Sigmoid colon (tissue), 7 donors: ENCODE results near the gene MZF1. TPM values are rescaled to one million over a fixed set of nuclear protein-coding genes. Genes with fewer than 3 reads are reported as not detected.

ENCODE experiments used
- DNase-seq: peaks from one replicate; pipeline ENCODE4 v3.0.0-alpha.2; 2019
- H3K27ac ChIP-seq, 4 donors: fragments of 200-600 bp; sonication (generic); one replicate each; pipeline ENCODE4 v1.5.1; 2016 to 2019; ENCODE audit warnings: mild to moderate bottlenecking in 1 of 4
- H3K27me3 ChIP-seq, 3 donors: fragments of 200-600 bp; sonication (generic); one replicate each; pipeline ENCODE4 v1.5.1; 2019; ENCODE audit warnings: mild to moderate bottlenecking in 1 of 3
- H3K36me3 ChIP-seq, 4 donors: fragments of 200-600 bp; sonication (generic); one replicate each; pipeline ENCODE4 v1.5.1; 2016 to 2019
- H3K4me1 ChIP-seq, 4 donors: fragments of 200-600 bp; sonication (generic); one replicate each; pipeline ENCODE4 v1.5.1; 2017 to 2019
- H3K4me3 ChIP-seq, 4 donors: fragments of 200-600 bp; sonication (generic); one replicate each; pipeline ENCODE4 v1.5.1; 2017 to 2019; ENCODE audit warnings: mild to moderate bottlenecking in 2 of 4, moderate library complexity in 1 of 4
- H3K9me3 ChIP-seq, 4 donors: fragments of 200-600 bp in 3 of 4; sonication (generic) in 3 of 4; one replicate each; pipeline versions ENCODE4 v1.5.1 to v1.6.1; 2013 to 2019
- EP300 ChIP-seq, 4 donors: sonication (generic); formaldehyde crosslinking; IDR thresholded peaks; one replicate each; pipeline ENCODE4 v1.6.1; 2017; ENCODE audit warnings: antibody characterized with exemption in 4 of 4
- POLR2A ChIP-seq, 2 donors: fragments of 450-650 bp; IDR thresholded peaks; one replicate each; pipeline ENCODE4 v1.6.1; 2016; ENCODE audit warnings: antibody characterized with exemption in 2 of 2, mild to moderate bottlenecking in 2 of 2, moderate library complexity in 2 of 2
- POLR2AphosphoS5 ChIP-seq, 4 donors: sonication (generic); formaldehyde crosslinking; IDR thresholded peaks; one replicate each; pipeline ENCODE4 v1.6.1; 2017; ENCODE audit warnings: antibody characterized with exemption in 4 of 4
- WGBS, 2 donors: extraction: QIAGEN DNeasy Blood & Tissue Kit; methylation state at CpG; one replicate each; pipeline ENCODE4 v1.1.7; 2013; 5-methylcytosine and 5-hydroxymethylcytosine counted together
- intact Hi-C: fragments of 100-400 bp; cut with DNase I; formaldehyde crosslinking; loops from one replicate; pipeline ENCODE4 v1.15.1; 2023
- polyA plus RNA-seq, 3 donors: library from polyadenylated mRNA; stranded (reverse); fragments of 200-250 nt; gene quantifications; one replicate each; pipeline ENCODE4 v1.2.3, GENCODE V29; 2013
- total RNA-seq, 4 donors: library from RNA; depleted of rRNA; stranded (reverse); fragments of >200 nt; gene quantifications; one replicate each; pipeline ENCODE4 v1.1.0, GENCODE V29; 2016
- TF ChIP-seq, protein P1 (sequence below), 4 experiments: fragments of 450-650 bp in 3 of 4; fragments of 200-600 bp in 1 of 4; IDR thresholded peaks; one replicate each; pipeline ENCODE4 v1.5.1; 2016 to 2019; ENCODE audit warnings: antibody characterized with exemption in 4 of 4, mild to moderate bottlenecking in 3 of 4, moderate library complexity in 2 of 4
- donor health status: healthy with polysubstance abuse.
- donor health status: Bipolar disorder and iron deficiency.
- donor health status: healthy.

MZF1 gene
- total and polyA plus RNA-seq, 7 donors: 5.8 to 31.5 (median 14.5) TPM

DNA sequence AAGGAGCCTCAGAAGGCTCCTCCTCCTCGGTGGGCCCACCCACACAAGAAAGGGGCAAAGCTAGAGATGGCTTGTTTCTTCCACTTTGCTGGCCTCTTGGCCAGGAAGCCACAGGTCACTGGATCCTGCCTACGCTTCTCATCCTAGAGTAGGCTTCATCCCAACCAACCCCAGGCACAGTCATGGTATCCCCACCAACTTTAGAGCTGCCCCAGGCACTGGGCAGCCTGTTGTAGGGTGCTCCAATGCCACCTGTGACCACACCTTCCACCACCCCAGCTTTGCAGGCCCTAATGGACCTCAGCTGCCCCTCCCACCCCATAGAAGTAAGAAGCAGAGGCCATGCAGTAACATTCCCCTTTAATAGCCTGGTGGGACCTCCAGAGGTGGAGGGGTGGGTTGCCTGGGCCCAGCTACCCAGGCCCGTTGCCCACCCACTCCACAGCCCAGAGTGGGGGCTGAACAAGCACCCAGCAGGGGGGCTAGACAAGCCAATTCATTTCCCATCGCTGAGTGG lies 17.7 kb downstream of the MZF1 start:
- Histone ChIP-seq H3K36me3 (peaks cover 30 to 45% (median 34%) of the 10 kb centered on the region in 4 donors), H3K4me1 (peaks cover 0 to 57% (median 46%) of the 10 kb centered on the region in 4 donors), H3K27ac (peak overlapping the region; percentile 99 to 100 (median 100)), H3K27me3 (no peaks in the 10 kb centered on the region), H3K9me3 (no peaks in the 10 kb centered on the region), H3K4me3 (peak overlapping the region; percentile 44 to 86 (median 77))
- intact Hi-C loops: loop anchor here (1.0 to 2.0 kb wide), 2 partner anchors 11 to 37 kb away; partner anchors contain the start of genes TRIM28 and ZBTB45
- 45 to 53% methylated on average over 4 of the region's 4 CpGs for WGBS, 2 donors
- DNase-seq: peak; percentile 66
- TF ChIP-seq POLR2AphosphoS5 (IDR thresholded peaks at IDR 0.05) (no peak), EP300 (IDR thresholded peaks at IDR 0.05) (no peak), POLR2A (IDR thresholded peaks at IDR 0.05) (no peak)
- TF ChIP-seq, protein P1, sequence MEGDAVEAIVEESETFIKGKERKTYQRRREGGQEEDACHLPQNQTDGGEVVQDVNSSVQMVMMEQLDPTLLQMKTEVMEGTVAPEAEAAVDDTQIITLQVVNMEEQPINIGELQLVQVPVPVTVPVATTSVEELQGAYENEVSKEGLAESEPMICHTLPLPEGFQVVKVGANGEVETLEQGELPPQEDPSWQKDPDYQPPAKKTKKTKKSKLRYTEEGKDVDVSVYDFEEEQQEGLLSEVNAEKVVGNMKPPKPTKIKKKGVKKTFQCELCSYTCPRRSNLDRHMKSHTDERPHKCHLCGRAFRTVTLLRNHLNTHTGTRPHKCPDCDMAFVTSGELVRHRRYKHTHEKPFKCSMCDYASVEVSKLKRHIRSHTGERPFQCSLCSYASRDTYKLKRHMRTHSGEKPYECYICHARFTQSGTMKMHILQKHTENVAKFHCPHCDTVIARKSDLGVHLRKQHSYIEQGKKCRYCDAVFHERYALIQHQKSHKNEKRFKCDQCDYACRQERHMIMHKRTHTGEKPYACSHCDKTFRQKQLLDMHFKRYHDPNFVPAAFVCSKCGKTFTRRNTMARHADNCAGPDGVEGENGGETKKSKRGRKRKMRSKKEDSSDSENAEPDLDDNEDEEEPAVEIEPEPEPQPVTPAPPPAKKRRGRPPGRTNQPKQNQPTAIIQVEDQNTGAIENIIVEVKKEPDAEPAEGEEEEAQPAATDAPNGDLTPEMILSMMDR (IDR thresholded peaks at IDR 0.05): no peak

DNA sequence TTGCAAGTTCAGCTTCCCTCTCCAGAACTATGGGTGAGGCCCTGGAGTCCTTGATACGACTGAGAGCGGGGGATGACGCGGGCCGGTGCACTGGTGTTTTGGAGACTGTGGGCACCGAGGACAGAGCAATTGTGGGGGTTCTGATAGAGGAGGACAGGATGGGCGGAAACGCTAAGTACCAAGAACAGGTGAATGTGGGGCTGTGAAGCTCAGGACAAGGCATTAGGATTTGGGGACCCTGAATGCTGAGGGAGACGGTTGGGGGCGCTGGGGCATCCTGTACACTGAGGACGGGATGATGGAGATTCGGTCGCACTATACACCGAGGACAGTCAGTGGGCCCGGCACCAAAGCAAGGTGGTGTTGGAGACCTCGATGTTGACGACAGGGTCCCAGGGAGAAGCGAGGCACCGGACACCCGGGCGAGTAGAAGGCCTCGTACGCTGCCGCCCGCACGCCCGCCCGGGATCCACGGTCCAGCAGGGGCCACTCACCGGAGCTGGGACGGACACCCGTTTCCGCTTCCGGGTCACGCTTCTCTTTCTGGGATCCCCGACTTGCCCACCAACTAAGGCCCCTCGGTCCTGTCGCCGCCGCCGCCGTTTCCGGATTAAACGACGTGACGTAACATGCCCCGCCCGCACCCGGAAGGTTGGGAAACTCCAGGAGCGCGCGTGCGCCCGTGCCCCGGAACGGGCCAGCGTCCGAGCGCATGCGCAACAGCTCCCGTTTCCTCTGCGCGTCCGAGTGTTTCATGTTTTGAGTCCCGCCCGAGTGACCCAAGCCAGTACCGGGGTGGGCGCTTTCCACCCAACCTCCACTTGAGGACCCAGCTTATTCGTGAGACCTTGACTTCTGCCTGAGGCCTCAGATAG lies 18.4 kb downstream of the MZF1 start, which contains the start of gene CHMP2A:
Gene CHMP2A (minus strand): TSS at position 612 of the 875 bp plus-strand sequence. CDS start 893 bp downstream, outside the sequence.
- H3K36me3 ChIP-seq: peaks cover 37 to 52% (median 41%) of the 10 kb centered on the region in 4 donors
- WGBS, 2 donors: 0 to 1% methylated on average over 69 of the region's 69 CpGs
- peak within 1 kb of the TSS; percentile 44 to 86 (median 77) for H3K4me3 ChIP-seq
- H3K27ac ChIP-seq: peak within 1 kb of the TSS; percentile 99 to 100 (median 100)
- no peaks in the 10 kb centered on the region for H3K27me3 ChIP-seq
- intact Hi-C loops: loop anchor here (1.0 to 2.0 kb wide), 2 partner anchors 10 to 36 kb away; partner anchors contain the start of genes TRIM28 and ZBTB45
- TF ChIP-seq POLR2A (IDR thresholded peaks at IDR 0.05): peak; percentile 67 to 81
- TF ChIP-seq, protein P1 (IDR thresholded peaks at IDR 0.05): no peak
- TF ChIP-seq POLR2AphosphoS5 (IDR thresholded peaks at IDR 0.05): peak; percentile 81 to 95 (median 91)
- peak in 1 of 4 donors; percentile 52 for TF ChIP-seq EP300 (IDR thresholded peaks at IDR 0.05)
- H3K4me1 ChIP-seq: peaks cover 0 to 54% (median 40%) of the 10 kb centered on the region in 4 donors
- DNase-seq: peak; percentile 100
- H3K9me3 ChIP-seq: no peaks in the 10 kb centered on the region

DNA sequence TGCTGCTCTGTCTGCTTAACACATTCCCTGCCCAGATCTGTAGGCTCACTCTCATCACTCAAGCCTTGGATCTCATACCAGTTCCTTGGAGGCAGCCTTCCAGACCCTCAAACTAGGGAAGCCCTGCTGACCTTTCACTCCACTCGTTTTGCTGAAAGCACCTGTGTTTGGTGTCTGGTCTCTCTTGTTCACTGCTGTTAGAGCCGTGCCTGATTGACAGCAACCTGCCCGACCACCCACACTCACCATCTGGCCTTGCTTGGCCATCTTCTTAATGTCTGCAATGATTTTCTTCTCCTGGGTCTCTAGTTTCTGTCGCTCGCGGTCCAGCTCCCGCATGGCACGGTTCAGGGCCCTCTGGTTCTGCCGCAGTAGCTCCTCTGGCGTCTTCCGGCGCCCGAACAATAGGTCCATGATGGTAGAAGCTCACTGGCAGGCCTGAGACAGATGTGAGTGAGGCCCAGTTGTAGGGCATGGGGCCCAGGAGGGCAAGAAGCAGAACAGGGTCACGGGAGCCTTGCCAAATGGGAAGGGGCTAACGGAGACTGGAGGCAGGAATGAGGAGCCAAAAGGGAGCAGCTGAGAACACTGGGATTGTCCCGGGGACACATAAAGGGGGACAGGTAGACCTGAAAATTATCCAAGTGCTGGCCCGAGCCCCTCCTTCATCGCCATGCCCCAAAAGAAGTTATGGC lies 19.2 kb downstream of the MZF1 start:
- intact Hi-C loops: loop anchor here (2.0 kb wide), 1 partner anchor 35 kb away; the partner anchor contains the start of gene ZBTB45
- H3K4me1 ChIP-seq: peaks cover 0 to 48% (median 39%) of the 10 kb centered on the region in 4 donors
- TF ChIP-seq, protein P1 (IDR thresholded peaks at IDR 0.05): no peak
- TF ChIP-seq POLR2AphosphoS5 (IDR thresholded peaks at IDR 0.05): no peak
- TF ChIP-seq POLR2A (IDR thresholded peaks at IDR 0.05): no peak
- TF ChIP-seq EP300 (IDR thresholded peaks at IDR 0.05): no peak
- peak overlapping the region; percentile 99 to 100 (median 100) for H3K27ac ChIP-seq
- H3K27me3 ChIP-seq: no peaks in the 10 kb centered on the region
- peak; percentile 69 for DNase-seq
- no peaks in the 10 kb centered on the region for H3K9me3 ChIP-seq
- 40 to 44% methylated on average over 18 of the region's 18 CpGs for WGBS, 2 donors
- peaks cover 45 to 60% (median 49%) of the 10 kb centered on the region in 4 donors for H3K36me3 ChIP-seq
- H3K4me3 ChIP-seq: peak overlapping the region; percentile 44 to 86 (median 77)

DNA sequence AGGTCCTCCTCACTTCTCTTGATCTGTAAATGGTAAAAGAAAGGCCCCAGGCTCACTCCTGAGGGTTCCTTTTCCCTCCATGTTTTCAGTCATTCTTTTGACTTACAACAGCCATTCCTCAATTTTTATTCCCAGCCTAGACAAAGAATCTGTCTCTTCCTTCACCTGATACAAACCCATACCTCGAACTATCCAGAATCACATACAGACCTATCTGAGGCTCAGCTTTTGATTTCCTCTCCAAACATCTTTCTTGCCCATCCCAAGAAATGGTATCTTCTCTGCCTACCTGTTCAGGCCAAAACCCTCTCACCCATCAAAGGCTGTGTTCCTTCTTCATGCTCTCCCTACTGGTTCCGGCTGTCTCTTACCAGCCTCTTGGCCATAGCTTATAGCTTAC lies 20.5 kb downstream of the MZF1 start:
- DNase-seq: no peak
- H3K36me3 ChIP-seq: peaks cover 55 to 73% (median 62%) of the 10 kb centered on the region in 4 donors
- H3K4me1 ChIP-seq: peaks cover 0 to 45% (median 39%) of the 10 kb centered on the region in 4 donors
- no peaks in the 10 kb centered on the region for H3K27me3 ChIP-seq
- no peak overlapping the region for H3K4me3 ChIP-seq
- peak overlapping the region in 1 of 4 donors; percentile 3 for H3K27ac ChIP-seq
- no peaks in the 10 kb centered on the region for H3K9me3 ChIP-seq
- WGBS, 2 donors: 87 to 94% methylated on average over 2 of the region's 2 CpGs
- intact Hi-C loops: no loop called here
- TF ChIP-seq POLR2A (IDR thresholded peaks at IDR 0.05): no peak
